DMS114 treated with DMSO at 0.1 percent for 48 hours (cell line): Measurements from ENCODE around the gene ZNF639.
A peak's percentile ranks its signal among the peaks of the same experiment; 100 is the strongest.
"Not testable (repeated sequence)": the region's sequence is repeated elsewhere in the genome, so short reads cannot be mapped to it uniquely, and the experiment has no call there.

ENCODE experiments used
- DNase-seq: peaks from one replicate; lab custom pipeline; 2025; ENCODE audit not compliant: unreplicated experiment; lab: John Stamatoyannopoulos, UW

ZNF639 gene

DNA sequence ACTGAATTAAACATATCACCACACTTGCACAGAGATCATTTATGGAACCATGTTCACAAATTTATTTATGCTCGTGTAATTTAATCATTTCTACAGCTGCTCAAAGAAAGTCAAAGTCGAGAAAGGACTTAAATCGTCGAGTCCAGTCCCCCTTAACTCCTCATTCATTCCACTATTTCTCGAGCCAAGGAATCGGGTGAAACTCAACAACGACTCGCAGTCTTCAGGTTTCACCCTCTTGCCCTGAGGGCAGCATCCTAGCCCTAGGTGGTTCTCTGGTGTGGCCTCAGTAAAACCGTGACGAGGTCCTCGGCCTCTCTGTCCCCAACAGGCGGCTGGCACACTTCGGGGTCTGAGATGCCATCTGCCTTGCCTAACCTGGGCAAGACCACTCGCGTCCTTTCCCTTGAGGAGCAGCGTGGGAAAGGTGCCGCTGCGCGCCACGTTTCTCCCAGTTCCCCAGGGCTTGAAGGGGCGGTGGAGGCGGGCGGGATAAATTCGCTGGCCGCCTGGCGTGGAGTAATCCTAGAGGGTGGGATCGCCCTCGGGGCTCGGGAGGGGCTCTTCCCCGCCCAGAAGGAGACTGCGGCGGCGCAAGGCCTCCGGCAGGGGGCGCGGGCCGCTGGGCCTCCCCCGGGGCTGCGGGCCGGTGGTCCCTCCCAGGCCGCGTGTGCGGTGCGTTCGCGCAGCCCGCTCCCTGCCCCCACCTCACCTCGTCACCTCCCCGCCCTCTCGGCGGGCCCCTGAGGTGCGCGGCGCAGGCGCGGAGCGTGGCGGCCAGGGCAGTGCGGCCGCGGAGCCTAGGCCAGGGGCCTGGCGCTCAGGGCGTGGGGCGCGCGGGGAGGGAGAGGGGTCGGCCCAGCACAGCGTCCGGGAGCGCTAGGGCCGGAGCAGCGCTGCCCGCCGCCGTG lies at the start of gene ZNF639:
ZNF639 (plus strand) TSS at position 746 of the 911 bp plus-strand sequence. CDS start 5,263 bp downstream, outside the sequence.
- peak; percentile 74 for DNase-seq

- DNase-seq, result not testable (repeated sequence)
Measured at GRCh38 chr3:179274434-179274833, 48.4 kb upstream of the ZNF639 start.

DNA sequence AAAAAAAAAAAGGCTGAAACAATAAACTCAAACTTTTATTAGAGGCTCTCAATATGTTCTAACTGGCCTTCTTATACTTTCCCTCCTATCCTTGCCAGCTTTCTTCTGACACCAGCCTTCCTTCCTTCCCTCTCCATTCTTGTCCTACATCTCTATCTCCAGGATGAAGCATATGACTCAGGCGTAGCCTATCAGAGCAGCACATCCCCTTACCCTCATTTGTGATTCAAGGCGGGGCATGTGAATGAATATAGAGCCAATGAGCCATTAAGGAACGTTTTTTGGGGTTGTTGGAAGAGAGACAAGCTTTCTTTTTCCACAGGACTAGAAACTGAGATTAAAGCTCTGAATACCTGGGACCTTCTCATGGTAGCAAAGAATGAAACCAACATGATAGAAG lies 46.8 kb upstream of the ZNF639 start:
- no peak for DNase-seq

- DNase-seq, result no peak
Measured at GRCh38 chr3:179276743-179277142, 46.1 kb upstream of the ZNF639 start.

GRCh38 chr3:179278151-179278550 lies 44.7 kb upstream of the ZNF639 start:
- no peak for DNase-seq

DNA sequence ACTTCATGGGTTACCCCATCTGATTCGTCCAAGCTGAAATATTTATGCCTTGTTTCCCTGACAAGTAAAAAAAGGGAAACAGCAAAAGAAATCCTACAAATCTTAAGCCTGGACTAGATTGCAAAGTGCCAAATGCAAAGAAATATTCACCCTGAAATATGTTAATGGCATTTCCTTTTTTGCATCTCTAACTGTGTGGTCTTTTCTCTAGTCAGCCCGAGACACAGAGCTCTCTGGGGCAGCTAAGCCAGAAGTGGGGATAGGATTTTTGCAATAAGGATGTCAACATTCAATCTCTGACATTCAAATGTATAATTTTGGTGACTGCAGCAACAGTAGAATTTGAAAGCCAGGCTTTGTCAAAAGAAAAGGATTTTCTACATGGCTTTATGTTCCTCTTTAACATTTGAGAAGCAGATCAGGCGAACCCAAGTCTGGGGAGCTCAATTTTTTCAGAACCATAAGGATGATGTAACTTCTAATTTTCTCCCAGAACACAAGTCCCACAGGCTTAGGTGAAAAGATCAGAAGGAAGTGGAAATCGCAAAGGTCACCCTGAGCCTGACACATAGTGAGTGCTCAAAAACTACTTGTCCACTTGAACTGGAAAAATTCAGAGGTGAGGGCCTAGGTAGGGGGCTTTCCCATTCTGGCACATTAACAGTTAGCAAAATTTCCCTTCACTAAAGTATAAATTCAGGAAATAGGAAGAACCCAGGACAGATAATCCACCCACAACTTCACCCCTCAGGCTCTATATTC lies 43.7 kb upstream of the ZNF639 start:
- no peak for DNase-seq

- DNase-seq, result no peak
Measured at GRCh38 chr3:179279837-179280236, 43.0 kb upstream of the ZNF639 start.

GRCh38 chr3:179281825-179282224 lies 41.0 kb upstream of the ZNF639 start:
- no peak for DNase-seq

DNA sequence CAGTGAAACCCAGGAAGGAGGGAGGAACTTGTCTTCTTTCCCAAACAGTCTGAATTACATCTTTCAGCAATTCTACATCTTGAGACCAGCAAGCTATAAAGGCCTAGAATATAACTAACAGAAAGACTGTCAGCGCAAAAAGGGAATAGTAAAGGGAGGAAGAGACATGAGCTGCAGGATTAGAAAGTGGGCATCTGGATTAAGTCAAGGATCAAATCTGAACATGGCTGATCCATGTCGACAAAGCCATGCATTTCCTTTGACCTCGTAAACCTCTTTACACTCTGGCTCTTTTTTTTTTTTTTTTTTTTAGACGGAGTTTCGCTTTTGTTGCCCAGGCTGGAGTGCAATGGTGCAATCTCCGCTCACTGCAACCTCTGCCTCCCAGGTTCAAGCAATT lies 36.5 kb upstream of the ZNF639 start:
- no peak for DNase-seq

DNA sequence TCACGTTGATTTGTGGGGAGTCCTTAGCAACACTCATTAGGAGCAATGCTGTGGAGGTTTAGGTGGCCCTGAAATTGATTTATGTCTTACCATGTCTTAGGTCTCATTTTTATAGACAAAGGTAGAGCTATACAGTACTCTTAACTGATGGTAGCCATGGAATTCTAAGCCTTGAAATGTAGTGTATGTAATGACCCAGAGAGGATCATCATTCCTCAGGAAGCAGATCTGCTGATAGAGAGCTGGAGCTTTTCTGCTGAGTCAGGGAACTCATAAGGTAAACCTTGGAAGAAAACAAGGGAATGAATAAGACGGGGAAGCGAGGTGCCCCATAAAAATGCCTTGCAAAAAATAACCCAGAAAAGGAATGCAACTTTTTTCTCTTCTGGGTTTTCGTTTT lies 34.0 kb upstream of the ZNF639 start:
- DNase-seq, result no peak

- no peak for DNase-seq
Measured at GRCh38 chr3:179289295-179289694, 33.5 kb upstream of the ZNF639 start.

- no peak for DNase-seq
Measured at GRCh38 chr3:179292450-179292849, 30.4 kb upstream of the ZNF639 start.

- no peak for DNase-seq
Measured at GRCh38 chr3:179297971-179298725, 24.7 kb upstream of the ZNF639 start.

DNA sequence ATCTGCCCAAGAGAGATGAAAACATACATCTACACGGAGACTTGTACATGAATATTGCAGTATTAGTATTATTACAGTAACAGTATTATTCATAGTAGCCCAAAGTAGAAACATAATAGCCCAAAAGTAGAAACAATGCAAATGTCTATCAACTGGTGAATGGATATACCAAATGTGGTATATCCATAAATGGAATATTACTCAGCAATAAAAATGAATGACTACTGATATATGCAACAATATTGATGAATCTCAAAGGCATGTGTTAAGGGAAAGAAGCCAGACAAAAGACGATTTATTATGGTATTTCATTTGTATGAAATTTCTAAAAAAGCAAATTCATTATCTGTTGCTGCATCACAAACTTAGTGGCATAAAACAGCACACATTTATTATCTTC lies 23.5 kb upstream of the ZNF639 start:
- DNase-seq, result no peak

DNA sequence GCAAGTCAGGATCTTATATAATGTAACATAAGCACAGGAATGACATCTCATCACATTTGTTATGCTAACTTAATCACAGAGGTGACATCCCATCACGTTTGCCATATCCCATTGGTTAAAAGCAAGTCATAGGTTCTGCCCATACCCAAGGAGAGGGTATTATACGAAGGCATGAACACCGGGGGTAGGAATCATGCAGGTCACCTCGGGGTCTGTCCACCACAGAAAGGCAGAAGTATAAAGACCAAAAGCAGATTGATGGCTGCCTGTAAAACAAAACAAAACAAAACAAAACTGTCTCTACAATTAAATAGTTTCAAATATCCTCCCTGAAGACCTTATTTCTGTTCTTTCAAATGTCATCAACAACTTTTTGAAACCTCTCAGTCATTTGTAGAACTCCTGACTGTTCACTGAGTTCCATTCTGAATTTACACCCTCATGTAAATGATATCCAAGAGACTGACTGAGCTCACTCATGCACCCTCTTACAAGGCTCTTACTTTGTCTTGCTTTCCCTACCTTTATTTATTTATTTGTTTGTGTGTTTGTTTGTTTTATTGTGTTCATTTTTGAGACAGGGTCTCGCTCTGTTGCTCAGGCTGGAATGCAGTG lies 22.7 kb upstream of the ZNF639 start:
- DNase-seq, result no peak

GRCh38 chr3:179301645-179302044 lies 21.2 kb upstream of the ZNF639 start:
- DNase-seq, result no peak

DNA sequence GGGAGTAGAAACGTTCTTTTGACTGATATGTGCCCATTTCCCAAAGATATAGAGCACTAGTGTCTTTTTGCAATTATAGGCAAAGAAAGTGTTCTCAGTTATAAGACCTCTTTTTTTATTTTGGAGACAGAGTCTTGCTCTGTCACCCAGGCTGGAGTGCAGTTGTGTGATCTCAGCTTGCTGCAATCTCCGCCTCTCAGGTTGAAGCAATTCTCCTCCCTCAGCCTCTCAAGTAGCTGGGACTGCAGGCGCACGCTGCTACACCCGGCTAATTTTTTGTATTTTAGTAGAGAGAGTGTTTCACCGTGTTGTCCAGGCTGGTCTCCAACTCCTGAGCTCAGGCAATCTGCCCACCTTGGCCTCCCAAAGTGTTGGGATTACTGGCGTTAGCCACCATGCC lies 20.7 kb upstream of the ZNF639 start:
- DNase-seq, result no peak

- no peak for DNase-seq
Measured at GRCh38 chr3:179304605-179305004, 18.2 kb upstream of the ZNF639 start.

- DNase-seq, result not testable (repeated sequence)
Measured at GRCh38 chr3:179307362-179307761, 15.5 kb upstream of the ZNF639 start.

DNA sequence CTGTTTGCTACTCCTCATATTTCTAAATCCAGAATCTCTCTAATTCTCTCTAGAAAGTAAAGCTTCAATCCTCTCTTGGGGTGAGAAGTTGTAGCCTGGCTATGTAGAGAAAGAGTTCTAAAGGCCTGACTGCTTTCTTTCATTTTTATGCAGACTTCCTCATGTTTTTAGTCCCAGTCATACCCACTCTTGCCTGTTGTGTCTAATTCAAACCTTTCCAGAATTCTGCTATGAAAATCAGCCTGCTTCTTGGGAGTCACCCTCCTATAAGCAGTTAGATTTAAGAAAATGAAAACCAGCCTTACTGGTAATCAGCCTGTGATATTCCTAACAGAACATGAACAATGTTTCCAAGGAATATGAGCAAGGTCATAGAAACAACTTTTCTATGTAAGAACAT lies 14.8 kb upstream of the ZNF639 start:
- DNase-seq, result no peak
